ENCODE results near the gene EPB41L4B.

The EPB41L4B gene

GRCh38 chr9:109167716-109168115, 153.1 kb downstream of the EPB41L4B start:
- H3K4me3 ChIP-seq (ENCODE audit: low read depth, low read length): no peak overlapping the region
- no peak for DNase-seq (ENCODE audit: low read depth)
- no peak for TF ChIP-seq CTCF (IDR thresholded peaks at IDR 0.05; ENCODE audit: control insufficient read depth, extremely low read depth, insufficient read depth)

GRCh38 chr9:109166771-109167601, 153.9 kb downstream of the EPB41L4B start, which contains the start of gene FRRS1L:
Gene FRRS1L (minus strand): TSS chr9:109167249. CDS start chr9:109167138, 111 bp downstream.
- no peak for TF ChIP-seq CTCF (IDR thresholded peaks at IDR 0.05; ENCODE audit: control insufficient read depth, extremely low read depth, insufficient read depth)
- DNase-seq (ENCODE audit: low read depth): no peak
- H3K4me3 ChIP-seq (ENCODE audit: low read depth, low read length): no peak within 1 kb of the TSS

- DNase-seq (ENCODE audit: low read depth): no peak
- no peak overlapping the region for H3K4me3 ChIP-seq (ENCODE audit: low read depth, low read length)
- TF ChIP-seq CTCF (IDR thresholded peaks at IDR 0.05; ENCODE audit: control insufficient read depth, extremely low read depth, insufficient read depth): no peak
Measured at GRCh38 chr9:109166171-109166770, 154.6 kb downstream of the EPB41L4B start.

GRCh38 chr9:109164042-109164441, 156.8 kb downstream of the EPB41L4B start:
- DNase-seq (ENCODE audit: low read depth): no peak
- no peak overlapping the region for H3K4me3 ChIP-seq (ENCODE audit: low read depth, low read length)
- TF ChIP-seq CTCF (IDR thresholded peaks at IDR 0.05; ENCODE audit: control insufficient read depth, extremely low read depth, insufficient read depth): no peak

- no peak overlapping the region for H3K4me3 ChIP-seq (ENCODE audit: low read depth, low read length)
- DNase-seq (ENCODE audit: low read depth): no peak
- TF ChIP-seq CTCF (IDR thresholded peaks at IDR 0.05; ENCODE audit: control insufficient read depth, extremely low read depth, insufficient read depth): no peak
Measured at GRCh38 chr9:109163194-109163593, 157.7 kb downstream of the EPB41L4B start.

GRCh38 chr9:109162677-109163076, 158.2 kb downstream of the EPB41L4B start:
- DNase-seq (ENCODE audit: low read depth): no peak
- no peak overlapping the region for H3K4me3 ChIP-seq (ENCODE audit: low read depth, low read length)
- TF ChIP-seq CTCF (IDR thresholded peaks at IDR 0.05; ENCODE audit: control insufficient read depth, extremely low read depth, insufficient read depth): no peak
